Right atrium auricular region (tissue), 2 donors: ENCODE results near the gene METTL18. TPM values are rescaled to one million over a fixed set of nuclear protein-coding genes. Genes with fewer than 3 reads are reported as not detected.
A peak's percentile ranks its signal among the peaks of the same experiment; 100 is the strongest.

ENCODE experiments used
- DNase-seq: peaks from one replicate; pipeline ENCODE4 v3.0.0-alpha.2; 2019; ENCODE audit warnings: low spot score
- H3K27ac ChIP-seq, 2 donors: fragments of 200-600 bp; sonication (generic); 1 replicate in 1 of 2; 2 replicates in 1 of 2; pipeline ENCODE4 v1.5.1; 2016 to 2019
- H3K27me3 ChIP-seq, 2 donors: fragments of 200-600 bp; sonication (generic); one replicate each; pipeline versions ENCODE4 v1.5.1 to v1.6.0; 2017 to 2019
- H3K36me3 ChIP-seq: fragments of 200-600 bp; sonication (generic); one replicate; pipeline ENCODE4 v1.5.1; 2016
- H3K4me1 ChIP-seq, 2 donors: fragments of 200-600 bp; sonication (generic); one replicate each; pipeline versions ENCODE4 v1.5.1 to v1.6.0; 2017 to 2019
- H3K4me3 ChIP-seq, 2 donors: fragments of 200-600 bp; sonication (generic); 1 replicate in 1 of 2; 2 replicates in 1 of 2; pipeline ENCODE4 v1.5.1; 2017 to 2019; ENCODE audit warnings: mild to moderate bottlenecking in 1 of 2, moderate library complexity in 1 of 2
- H3K9me3 ChIP-seq, 2 donors: fragments of 200-600 bp; sonication (generic); one replicate each; pipeline ENCODE4 v1.5.1; 2019
- CTCF ChIP-seq, 2 donors: fragments of 200-600 bp; sonication (generic); IDR thresholded peaks; one replicate each; pipeline ENCODE4 v1.5.1; 2019; ENCODE audit warnings: antibody characterized with exemption in 2 of 2
- total RNA-seq, 2 donors: library from RNA; depleted of rRNA; stranded (reverse); fragments of >200 nt; gene quantifications; one replicate each; pipeline ENCODE4 v1.1.0, GENCODE V29; 2016

The METTL18 gene
- total RNA-seq, 2 donors from 2014 or later: 4.0 to 5.7 TPM

GRCh38 chr1:169796274-169796810 is 1.6 kb upstream of the METTL18 start:
- no peak for TF ChIP-seq CTCF (IDR thresholded peaks at IDR 0.05)
- DNase-seq: no peak
- Histone ChIP-seq H3K27ac (no peak overlapping the region), H3K27me3 (no peaks in the 10 kb centered on the region), H3K9me3 (no peaks in the 10 kb centered on the region), H3K4me1 (peaks cover 0 to 22% of the 10 kb centered on the region in 2 donors), H3K4me3 (no peak overlapping the region), H3K36me3 (peaks cover 4% of the 10 kb centered on the region)

- H3K27ac ChIP-seq: no peak overlapping the region
- peaks cover 0 to 22% of the 10 kb centered on the region in 2 donors for H3K4me1 ChIP-seq
- no peak for DNase-seq
- no peaks in the 10 kb centered on the region for H3K27me3 ChIP-seq
- TF ChIP-seq CTCF (IDR thresholded peaks at IDR 0.05): no peak
- peak overlapping the region in 1 of 2 donors; percentile 75 for H3K4me3 ChIP-seq
- peaks cover 4% of the 10 kb centered on the region for H3K36me3 ChIP-seq
- no peaks in the 10 kb centered on the region for H3K9me3 ChIP-seq
These were observed 980 bp upstream of the METTL18 start for GRCh38 chr1:169795687-169796086.

- no peak for TF ChIP-seq CTCF (IDR thresholded peaks at IDR 0.05)
- Histone ChIP-seq H3K36me3 (peaks cover 4% of the 10 kb centered on the region), H3K9me3 (no peaks in the 10 kb centered on the region), H3K27ac (peak overlapping the region; percentile 83 to 88), H3K27me3 (no peaks in the 10 kb centered on the region), H3K4me3 (peak overlapping the region; percentile 60 to 75), H3K4me1 (peaks cover 0 to 22% of the 10 kb centered on the region in 2 donors)
- DNase-seq: no peak
These were observed 977 bp downstream of the METTL18 start for GRCh38 chr1:169793730-169794129.

GRCh38 chr1:169788402-169788801 is 6.3 kb downstream of the METTL18 start:
- no peak for TF ChIP-seq CTCF (IDR thresholded peaks at IDR 0.05)
- no peak for DNase-seq

GRCh38 chr1:169786974-169787373 is 7.7 kb downstream of the METTL18 start:
- no peak for TF ChIP-seq CTCF (IDR thresholded peaks at IDR 0.05)
- Histone ChIP-seq H3K4me3 (no peak overlapping the region), H3K27me3 (no peaks in the 10 kb centered on the region), H3K27ac (no peak overlapping the region), H3K9me3 (no peaks in the 10 kb centered on the region), H3K36me3 (no peaks in the 10 kb centered on the region), H3K4me1 (no peaks in the 10 kb centered on the region)
- no peak for DNase-seq

More at GRCh38 chr1:169788402-169788801, 6.3 kb downstream of the METTL18 start:
- Histone ChIP-seq H3K27me3 (no peaks in the 10 kb centered on the region), H3K36me3 (peaks cover 4% of the 10 kb centered on the region), H3K4me3 (no peak overlapping the region), H3K4me1 (peaks cover 0 to 2% of the 10 kb centered on the region in 2 donors), H3K27ac (no peak overlapping the region), H3K9me3 (no peaks in the 10 kb centered on the region)

GRCh38 chr1:169785267-169785666 is 9.4 kb downstream of the METTL18 start:
- H3K4me3 ChIP-seq: no peak overlapping the region
- no peaks in the 10 kb centered on the region for H3K4me1 ChIP-seq
- no peaks in the 10 kb centered on the region for H3K9me3 ChIP-seq
- no peak for DNase-seq
- no peak overlapping the region for H3K27ac ChIP-seq
- TF ChIP-seq CTCF (IDR thresholded peaks at IDR 0.05): no peak
- H3K36me3 ChIP-seq: no peaks in the 10 kb centered on the region
- no peaks in the 10 kb centered on the region for H3K27me3 ChIP-seq
